ENCODE results near the gene PCOLCE2. TPM values are rescaled to one million over a fixed set of nuclear protein-coding genes. Genes with fewer than 3 reads are reported as not detected.
A peak's percentile ranks its signal among the peaks of the same experiment; 100 is the strongest.
"Not testable (repeated sequence)": the region's sequence is repeated elsewhere in the genome, so short reads cannot be mapped to it uniquely, and the experiment has no call there.

Gene PCOLCE2
- total RNA-seq, 1 experiment from 2014 or later = 3.2 TPM

- intact Hi-C loops (cut with micrococcal nuclease) = no loop called here
- peak; percentile 44 for DNase-seq (ENCODE audit: unreplicated experiment)
- BruUV-seq (replicated peaks) = TSS peak; percentile 16
- no peak for TF ChIP-seq CTCF (IDR thresholded peaks at IDR 0.05; ENCODE audit: unreplicated experiment)
- H3K27me3 Mint-ChIP-seq (ENCODE audit: insufficient read depth, unreplicated experiment) = no peaks in the 10 kb centered on the region
- no peaks in the 10 kb centered on the region for H3K4me1 Mint-ChIP-seq (ENCODE audit: insufficient read depth, unreplicated experiment)
- no peaks in the 10 kb centered on the region for H3K9me3 Mint-ChIP-seq (ENCODE audit: unreplicated experiment)
- CTCF ChIA-PET = interaction anchor here (0.6 to 1.5 kb wide), 5 partner anchors 9 to 74 kb away, joined by 3 to 8 read pairs (median 3); no protein-coding TSS in a partner anchor
- no peak overlapping the region for H3K27ac Mint-ChIP-seq (ENCODE audit: low read depth, unreplicated experiment)
- POLR2A ChIA-PET = interaction anchor here (0.9 to 1.6 kb wide), 4 partner anchors 13 to 115 kb away, joined by 3 to 7 read pairs (median 4); partner anchors contain the start of gene U2SURP
- no peak overlapping the region for H3K4me3 Mint-ChIP-seq (ENCODE audit: unreplicated experiment)
- no peaks in the 10 kb centered on the region for H3K36me3 Mint-ChIP-seq (ENCODE audit: insufficient read depth, unreplicated experiment)
Measured at GRCh38 chr3:142886940-142887339, 1.9 kb downstream of the PCOLCE2 start.

GRCh38 chr3:142886021-142886420 lies 2.9 kb downstream of the PCOLCE2 start:
- no TSS peak for BruUV-seq (replicated peaks)

GRCh38 chr3:142884531-142884930 lies 4.4 kb downstream of the PCOLCE2 start:
- H3K27ac Mint-ChIP-seq (ENCODE audit: low read depth, unreplicated experiment) = no peak overlapping the region
- no peaks in the 10 kb centered on the region for H3K27me3 Mint-ChIP-seq (ENCODE audit: insufficient read depth, unreplicated experiment)
- BruUV-seq (replicated peaks) = no TSS peak
- H3K36me3 Mint-ChIP-seq (ENCODE audit: insufficient read depth, unreplicated experiment) = no peaks in the 10 kb centered on the region
- ChIA-PET CTCF (interaction anchor here (2.1 kb wide), 1 partner anchor 56 kb away, joined by 10 read pairs; no protein-coding TSS in a partner anchor), POLR2A (interaction anchor here (1.2 to 1.3 kb wide), 2 partner anchors 21 to 31 kb away, joined by 3 to 4 read pairs; no protein-coding TSS in a partner anchor)
- no peak for DNase-seq (ENCODE audit: unreplicated experiment)
- no peaks in the 10 kb centered on the region for H3K9me3 Mint-ChIP-seq (ENCODE audit: unreplicated experiment)
- intact Hi-C loops (cut with micrococcal nuclease) = no loop called here
- no peak for TF ChIP-seq CTCF (IDR thresholded peaks at IDR 0.05; ENCODE audit: unreplicated experiment)
- no peaks in the 10 kb centered on the region for H3K4me1 Mint-ChIP-seq (ENCODE audit: insufficient read depth, unreplicated experiment)
- no peak overlapping the region for H3K4me3 Mint-ChIP-seq (ENCODE audit: unreplicated experiment)

More at GRCh38 chr3:142886021-142886420, 2.9 kb downstream of the PCOLCE2 start:
- Mint-ChIP-seq H3K9me3 (ENCODE audit: unreplicated experiment) (no peaks in the 10 kb centered on the region), H3K4me1 (ENCODE audit: insufficient read depth, unreplicated experiment) (no peaks in the 10 kb centered on the region), H3K36me3 (ENCODE audit: insufficient read depth, unreplicated experiment) (no peaks in the 10 kb centered on the region), H3K4me3 (ENCODE audit: unreplicated experiment) (no peak overlapping the region), H3K27ac (ENCODE audit: low read depth, unreplicated experiment) (no peak overlapping the region), H3K27me3 (ENCODE audit: insufficient read depth, unreplicated experiment) (no peaks in the 10 kb centered on the region)
- no peak for DNase-seq (ENCODE audit: unreplicated experiment)
- POLR2A ChIA-PET = interaction anchor here (0.7 to 1.6 kb wide), 4 partner anchors 14 to 36 kb away, joined by 3 to 7 read pairs (median 4); no protein-coding TSS in a partner anchor
- intact Hi-C loops (cut with micrococcal nuclease) = no loop called here
- no peak for TF ChIP-seq CTCF (IDR thresholded peaks at IDR 0.05; ENCODE audit: unreplicated experiment)
- CTCF ChIA-PET = interaction anchor here (1.2 to 1.5 kb wide), 2 partner anchors 9 to 57 kb away, joined by 3 to 8 read pairs; no protein-coding TSS in a partner anchor

GRCh38 chr3:142883534-142883933 lies 5.3 kb downstream of the PCOLCE2 start:
- H3K27ac Mint-ChIP-seq (ENCODE audit: low read depth, unreplicated experiment); DNase-seq (ENCODE audit: unreplicated experiment); H3K4me3 Mint-ChIP-seq (ENCODE audit: unreplicated experiment); H3K36me3 Mint-ChIP-seq (ENCODE audit: insufficient read depth, unreplicated experiment); intact Hi-C loops (cut with micrococcal nuclease); H3K4me1 Mint-ChIP-seq (ENCODE audit: insufficient read depth, unreplicated experiment); H3K27me3 Mint-ChIP-seq (ENCODE audit: insufficient read depth, unreplicated experiment); H3K9me3 Mint-ChIP-seq (ENCODE audit: unreplicated experiment); BruUV-seq (replicated peaks): not testable (repeated sequence)
- POLR2A ChIA-PET = interaction anchor here (0.6 kb wide), 1 partner anchor 33 kb away, joined by 3 read pairs; no protein-coding TSS in a partner anchor
- CTCF ChIA-PET = interaction anchor here (0.6 to 2.1 kb wide), 2 partner anchors 30 to 55 kb away, joined by 3 to 10 read pairs; no protein-coding TSS in a partner anchor

Data from MCF 10A (cell line).